Skeletal muscle cell (primary cell): ENCODE results near the gene DCAF15.
"Not testable (repeated sequence)": the region's sequence is repeated elsewhere in the genome, so short reads cannot be mapped to it uniquely, and the experiment has no call there.

ENCODE experiments used
- DNase-seq: peaks from one replicate; pipeline ENCODE4 v3.0.0-alpha.2; 2010; ENCODE audit warnings: low read depth
- H3K4me3 ChIP-seq: 2 replicates; pipeline ENCODE4 v1.5.1; 2011; ENCODE audit warnings: low read depth, mild to moderate bottlenecking, control low read depth, low read length, moderate library complexity

The DCAF15 gene

DNA sequence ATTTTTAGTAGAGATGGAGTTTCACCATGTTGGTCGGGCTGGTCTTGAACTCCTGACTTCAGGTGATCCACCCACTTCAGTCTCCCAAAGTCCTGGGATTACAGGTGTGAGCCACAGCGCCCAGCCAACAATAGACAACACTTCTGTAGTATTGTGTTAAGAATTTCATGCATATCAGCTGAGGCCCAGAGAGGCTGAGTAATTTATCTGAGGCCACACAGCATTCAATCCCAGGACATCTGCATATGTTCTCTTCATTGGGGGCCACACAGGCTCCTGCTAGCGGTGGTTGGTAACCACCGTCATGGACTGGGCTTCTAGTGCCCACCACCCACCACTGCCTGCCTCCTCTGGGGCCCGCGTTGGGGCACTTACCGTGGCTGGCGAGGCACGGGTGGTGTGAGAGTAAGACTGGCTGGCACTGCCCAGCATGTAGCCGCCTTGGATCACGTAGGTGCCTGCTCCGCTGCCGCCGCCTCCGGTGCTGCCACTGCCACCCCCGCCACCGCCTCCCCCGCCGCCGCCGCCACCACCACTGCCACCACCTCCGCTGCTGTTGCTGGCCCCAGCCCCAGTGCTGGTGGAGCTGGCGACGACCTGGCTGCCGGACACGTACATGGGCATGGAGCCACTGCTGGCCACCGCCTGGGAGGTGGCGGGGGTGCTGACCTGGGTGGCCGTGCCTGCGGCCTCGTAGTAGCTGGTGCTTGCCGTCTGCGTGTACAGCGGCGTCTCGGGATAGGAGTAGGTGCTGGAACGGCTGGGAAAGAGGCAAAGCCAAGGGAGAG, 20.3 kb downstream of the DCAF15 start:
- no peak overlapping the region for H3K4me3 ChIP-seq
- no peak for DNase-seq

DNA sequence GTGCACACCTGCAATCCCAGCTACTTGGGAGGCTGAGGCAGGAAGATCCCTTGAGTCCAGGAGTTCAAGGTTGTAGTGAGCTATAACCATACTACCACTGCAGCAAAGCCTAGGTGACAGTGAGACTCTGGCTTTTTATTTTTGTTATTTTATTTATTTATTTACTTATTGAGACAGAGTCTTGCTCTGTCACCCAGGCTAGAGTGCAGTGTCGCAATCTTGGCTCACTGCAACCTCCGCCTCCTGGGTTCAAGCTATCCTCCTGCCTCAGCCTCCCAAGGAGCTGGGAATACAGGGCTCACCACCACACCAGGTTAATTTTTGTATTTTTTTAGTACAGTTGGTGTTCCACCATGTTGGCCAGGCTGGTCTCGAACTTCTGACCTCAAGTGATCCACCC, 21.2 kb downstream of the DCAF15 start:
- not testable (repeated sequence) for DNase-seq, H3K4me3 ChIP-seq

- DNase-seq = no peak
- H3K4me3 ChIP-seq = no peak overlapping the region
Measured at GRCh38 chr19:13974073-13974472, 21.8 kb downstream of the DCAF15 start.

DNA sequence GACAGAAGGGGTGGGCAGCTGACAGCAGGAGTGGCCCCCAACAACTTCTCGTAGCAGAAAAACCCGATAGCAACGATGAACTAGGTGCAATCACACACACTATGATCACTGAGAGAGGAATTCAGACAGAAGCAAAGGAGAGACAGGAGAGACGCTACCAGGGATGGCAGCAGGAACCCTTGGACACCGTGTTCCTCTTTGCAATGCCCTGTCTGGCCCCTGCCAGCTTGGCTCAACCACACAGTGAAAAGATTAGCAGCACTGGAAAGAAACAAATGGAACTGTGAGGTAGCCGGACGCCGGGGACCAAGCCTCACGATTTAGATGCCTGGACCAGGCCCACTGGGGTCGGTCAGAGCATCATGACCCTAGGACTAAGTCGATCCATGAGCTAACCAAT, 23.6 kb downstream of the DCAF15 start:
- DNase-seq = no peak
- H3K4me3 ChIP-seq = no peak overlapping the region

DNA sequence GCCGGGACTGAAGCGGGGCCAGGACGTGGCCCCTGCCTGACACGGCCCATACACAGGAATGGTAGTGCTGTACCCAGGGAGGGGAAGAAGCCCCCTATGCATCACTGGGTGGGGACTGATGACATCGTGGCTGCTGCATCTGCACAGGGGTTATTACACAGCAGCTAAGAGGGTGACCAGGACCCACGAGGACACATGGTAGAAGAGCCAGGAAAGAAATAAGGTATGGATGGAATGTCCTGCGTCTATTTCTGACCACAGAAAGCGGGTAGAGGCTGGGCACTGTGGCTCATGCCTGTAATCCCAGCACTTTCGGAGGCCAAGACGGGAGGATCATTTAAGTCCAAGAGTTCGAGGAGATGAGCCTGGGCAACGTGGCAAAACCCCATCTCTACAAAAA, 24.1 kb downstream of the DCAF15 start:
- no peak overlapping the region for H3K4me3 ChIP-seq
- no peak for DNase-seq

DNA sequence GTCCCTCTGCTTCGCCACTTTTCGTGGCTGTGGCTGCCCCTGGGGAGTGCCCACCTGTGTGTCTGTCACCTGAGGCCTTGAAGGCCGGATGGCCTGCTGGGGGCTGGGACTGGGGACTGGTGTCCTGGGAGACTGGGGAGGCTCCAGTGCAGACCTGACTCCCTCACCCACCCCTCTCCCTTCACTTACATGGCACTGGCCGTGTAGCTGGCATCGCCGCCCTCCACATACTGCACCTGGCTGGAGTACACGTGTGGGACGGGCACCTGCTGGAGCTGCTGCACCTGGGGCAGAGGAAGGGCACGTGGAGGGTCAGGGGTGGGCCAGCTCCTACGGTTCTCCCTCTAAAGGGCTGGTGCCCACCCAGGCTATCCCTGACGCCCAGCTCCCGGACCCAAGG, 25.5 kb downstream of the DCAF15 start:
- DNase-seq = no peak
- no peak overlapping the region for H3K4me3 ChIP-seq

DNA sequence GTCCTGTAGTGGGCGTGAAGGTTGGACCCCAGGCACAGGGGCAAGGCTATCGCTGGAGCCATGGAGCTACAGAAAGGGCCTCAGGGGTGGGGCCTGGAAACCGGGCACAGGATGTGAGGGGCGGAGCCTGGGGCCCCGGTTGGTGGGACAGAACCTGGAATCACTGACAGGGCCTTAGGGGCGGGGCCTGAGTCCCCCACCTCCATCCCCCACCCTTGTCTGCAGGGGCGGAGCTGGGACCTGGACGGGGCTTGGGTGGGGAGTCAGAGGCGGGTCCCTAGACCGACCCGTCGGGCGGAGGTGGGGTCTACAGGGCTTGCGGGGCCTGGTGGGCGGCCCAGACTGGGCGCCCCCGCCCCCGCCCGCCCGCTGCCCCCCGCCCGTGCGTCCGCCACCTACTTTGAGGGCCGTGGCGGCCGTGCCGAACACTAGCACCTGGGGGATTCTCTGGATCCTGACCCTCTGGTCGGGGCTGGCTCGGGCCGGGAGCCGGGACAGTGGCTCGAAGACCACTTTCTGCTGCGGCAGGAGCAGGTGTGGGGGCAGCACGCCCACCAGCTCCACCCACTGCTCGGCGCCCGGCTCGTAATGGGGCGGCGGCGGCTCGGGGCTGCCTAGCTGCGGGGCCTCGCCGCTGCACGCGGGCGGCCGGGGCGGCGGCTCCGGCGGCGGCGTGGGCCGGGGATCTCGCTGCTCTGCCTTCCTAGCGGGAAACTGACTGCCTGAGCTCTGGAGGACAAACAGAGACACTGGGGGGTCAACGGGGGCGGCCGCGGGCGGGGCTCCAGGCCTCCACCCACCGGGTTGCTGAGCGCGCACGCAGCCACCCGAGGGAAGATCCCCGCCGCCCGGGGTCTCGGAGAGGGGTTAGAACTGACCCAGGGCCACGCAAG, 26.3 kb downstream of the DCAF15 start:
- DNase-seq = no peak
- peak overlapping the region; percentile 18 for H3K4me3 ChIP-seq

GRCh38 chr19:13979244-13979615, 26.9 kb downstream of the DCAF15 start:
- peak overlapping the region; percentile 18 for H3K4me3 ChIP-seq
- no peak for DNase-seq

GRCh38 chr19:13979686-13980085, 27.4 kb downstream of the DCAF15 start:
- no peak for DNase-seq
- no peak overlapping the region for H3K4me3 ChIP-seq

- H3K4me3 ChIP-seq = no peak overlapping the region
- no peak for DNase-seq
Measured at GRCh38 chr19:13980340-13980739, 28.0 kb downstream of the DCAF15 start.

DNA sequence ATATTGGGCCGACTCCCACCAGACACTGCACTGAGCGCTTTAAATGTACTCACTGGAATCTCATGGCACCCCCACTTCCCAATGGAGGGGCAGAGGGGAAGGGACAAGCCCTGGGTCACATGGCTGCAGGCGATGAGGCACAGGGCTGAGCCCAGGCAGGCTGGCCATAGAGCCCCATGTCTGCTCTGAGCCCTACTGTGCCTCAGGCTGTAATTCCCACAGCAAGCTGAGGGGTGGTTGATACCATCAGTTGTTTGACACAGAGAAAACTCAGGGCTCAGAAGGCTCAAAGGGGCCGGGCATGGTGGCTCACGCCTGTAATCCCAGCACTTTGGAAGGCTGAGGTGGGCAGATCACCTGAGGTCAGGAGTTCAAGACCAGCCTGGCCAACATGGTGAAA, 28.7 kb downstream of the DCAF15 start:
- no peak overlapping the region for H3K4me3 ChIP-seq
- DNase-seq = no peak

GRCh38 chr19:13981467-13981866, 29.2 kb downstream of the DCAF15 start:
- H3K4me3 ChIP-seq = no peak overlapping the region
- DNase-seq = no peak

DNA sequence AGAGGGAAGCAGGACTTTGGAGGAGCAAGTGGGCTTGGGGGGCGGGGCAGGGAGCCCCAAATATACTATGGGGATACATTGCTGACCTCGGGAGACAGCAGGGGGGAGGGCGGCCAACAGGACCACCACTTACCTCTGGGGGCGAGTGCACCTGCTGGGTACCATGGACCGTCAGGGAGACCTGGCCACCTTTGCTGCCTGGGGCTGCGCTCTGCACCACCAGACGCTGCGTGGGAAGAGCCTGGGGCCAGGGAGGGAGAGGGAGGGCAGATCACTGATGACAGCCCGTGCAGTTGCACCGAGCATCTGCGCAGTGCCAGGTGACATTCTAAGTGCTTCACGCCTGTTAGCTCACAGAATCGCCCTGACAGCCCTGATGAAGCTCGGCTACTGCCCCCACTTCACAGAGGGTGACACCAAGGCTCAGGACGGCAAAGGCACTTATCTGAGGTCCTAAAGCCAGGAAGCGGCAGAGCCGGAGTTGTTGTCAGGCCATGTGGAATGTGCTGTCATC, 29.7 kb downstream of the DCAF15 start:
- DNase-seq = no peak
- H3K4me3 ChIP-seq = no peak overlapping the region

GRCh38 chr19:13982773-13983172, 30.5 kb downstream of the DCAF15 start:
- H3K4me3 ChIP-seq = no peak overlapping the region
- DNase-seq = no peak

DNA sequence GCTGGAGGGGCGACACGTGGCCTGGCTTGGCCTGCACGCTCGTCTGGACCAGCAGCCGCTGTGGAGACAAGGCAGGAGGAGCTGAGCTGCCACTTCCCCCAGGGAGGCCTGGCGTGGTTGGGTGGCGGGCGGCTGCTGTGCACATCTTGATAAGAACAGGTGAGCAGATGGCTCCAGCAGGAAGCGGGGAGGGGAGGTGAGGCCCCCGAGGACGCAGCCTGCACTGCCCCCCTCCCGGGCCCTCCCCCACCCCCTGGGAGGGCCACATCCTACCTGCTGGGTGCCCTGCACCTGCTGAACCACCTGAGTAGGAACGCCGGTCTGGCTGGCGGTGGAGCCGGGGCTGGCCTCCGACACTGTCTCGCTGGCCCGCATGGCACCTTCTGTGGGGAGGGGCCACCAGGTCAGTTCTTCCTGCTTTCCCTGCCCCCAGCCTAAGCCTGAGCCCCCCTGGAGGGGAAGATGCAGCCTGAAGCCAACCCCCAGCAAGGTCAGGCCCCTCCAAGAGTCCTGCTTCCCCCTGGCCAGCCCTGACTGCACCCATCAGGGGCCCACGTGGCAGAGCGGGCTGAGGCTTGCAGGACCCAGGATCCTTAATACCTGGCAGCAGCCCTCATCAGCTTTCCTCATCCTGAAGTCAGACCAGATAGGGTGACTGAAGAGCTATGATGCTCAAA, 31.0 kb downstream of the DCAF15 start:
- no peak overlapping the region for H3K4me3 ChIP-seq
- no peak for DNase-seq

DNA sequence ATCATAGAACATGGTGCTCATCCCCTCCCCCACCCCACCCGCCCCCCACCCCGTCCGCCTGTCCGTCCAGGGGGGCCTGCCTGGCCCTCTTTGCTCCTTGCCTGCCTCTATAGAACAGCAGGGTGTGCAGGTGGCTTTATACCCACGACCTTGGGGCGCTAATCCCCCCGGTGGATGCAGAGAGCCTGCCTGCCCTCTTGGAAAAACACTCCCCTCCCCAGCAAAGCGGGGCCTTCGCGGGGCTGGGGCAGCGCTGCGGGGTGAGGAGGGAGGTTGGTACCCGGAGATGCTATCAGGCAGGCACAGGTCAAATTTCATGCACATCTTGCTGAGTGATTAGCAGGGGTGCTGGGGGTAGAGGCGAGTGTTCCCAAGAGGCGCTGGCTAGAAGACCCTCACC, 31.9 kb downstream of the DCAF15 start:
- no peak overlapping the region for H3K4me3 ChIP-seq
- no peak for DNase-seq

GRCh38 chr19:13984875-13985741, 32.8 kb downstream of the DCAF15 start:
- H3K4me3 ChIP-seq = no peak overlapping the region
- no peak for DNase-seq

DNA sequence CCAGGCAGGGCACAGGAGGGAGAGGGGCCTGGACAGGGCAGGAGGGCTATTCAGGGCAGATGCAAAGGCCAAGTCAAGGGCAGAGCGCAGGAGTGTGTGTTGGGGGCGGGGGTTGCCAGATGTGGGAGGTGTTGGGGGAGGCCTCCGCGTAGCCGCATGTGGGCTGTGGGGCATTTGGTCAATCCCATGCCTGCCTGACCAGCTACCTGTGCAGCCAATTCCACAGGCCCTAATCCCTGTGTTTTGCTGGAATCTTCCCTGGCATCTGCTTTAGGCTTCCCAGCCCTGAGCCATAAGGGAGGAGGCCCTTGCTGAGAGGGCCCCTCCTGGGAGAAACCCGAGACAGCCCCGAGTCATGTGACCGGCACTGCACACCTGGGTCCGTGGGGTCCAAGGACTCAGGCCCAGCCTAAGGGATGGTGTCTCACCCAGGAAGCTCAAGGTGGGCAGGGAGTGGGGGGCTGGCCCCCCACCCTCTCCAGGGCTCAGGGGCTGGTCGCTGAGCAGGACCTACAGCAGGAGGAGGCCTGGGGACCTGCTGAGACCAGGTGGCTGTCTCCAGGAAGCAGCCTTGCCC, 33.5 kb downstream of the DCAF15 start:
- H3K4me3 ChIP-seq = no peak overlapping the region
- DNase-seq = no peak
